RWPE2 (cell line): ENCODE data around the gene OR51M1.

Source experiments
- ATAC-seq: fragments of 200-7000 bp; cut with Tn5 transposase; 3 replicates; pipeline ENCODE4 v1.9.1; 2021; ENCODE audit warnings: low read depth
- DNase-seq: peaks from one replicate; pipeline ENCODE4 v3.0.0-alpha.2; 2020; ENCODE audit warnings: low spot score
- H3K27ac ChIP-seq: fragments of 450-650 bp; 2 replicates; pipeline ENCODE4 v1.5.1; 2017; ENCODE audit warnings: mild to moderate bottlenecking; ENCODE audit not compliant: poor library complexity, severe bottlenecking
- H3K27me3 ChIP-seq: fragments of 250-450 bp; sonication (Bioruptor Pico); 2 replicates; pipeline ENCODE4 v1.5.1; 2021; ENCODE audit warnings: mild to moderate bottlenecking, moderate library complexity; ENCODE audit not compliant: insufficient read depth, poor library complexity, severe bottlenecking
- H3K36me3 ChIP-seq: fragments of 250-450 bp; sonication (Bioruptor Pico); 2 replicates; pipeline ENCODE4 v1.5.1; 2020; ENCODE audit warnings: low read depth, mild to moderate bottlenecking, moderate library complexity
- H3K4me1 ChIP-seq: fragments of 250-450 bp; sonication (Bioruptor Pico); 2 replicates; pipeline ENCODE4 v1.5.1; 2021; ENCODE audit warnings: mild to moderate bottlenecking, moderate library complexity; ENCODE audit not compliant: insufficient read depth, poor library complexity, severe bottlenecking
- H3K4me3 ChIP-seq: fragments of 250-450 bp; sonication (Bioruptor Pico); 2 replicates; pipeline ENCODE4 v1.5.1; 2021; ENCODE audit warnings: mild to moderate bottlenecking, moderate library complexity; ENCODE audit not compliant: severe bottlenecking
- H3K9me3 ChIP-seq: fragments of 250-450 bp; sonication (Bioruptor Pico); 2 replicates; pipeline ENCODE4 v1.5.1; 2021; ENCODE audit warnings: mild to moderate bottlenecking, moderate library complexity; ENCODE audit not compliant: severe bottlenecking
- TF ChIP-seq, protein P1 (sequence below): fragments of 450-650 bp; IDR thresholded peaks from one replicate; pipeline ENCODE4 v1.5.1; 2017; ENCODE audit warnings: mild to moderate bottlenecking, moderate library complexity; ENCODE audit not compliant: poor library complexity, severe bottlenecking

OR51M1 gene

DNA sequence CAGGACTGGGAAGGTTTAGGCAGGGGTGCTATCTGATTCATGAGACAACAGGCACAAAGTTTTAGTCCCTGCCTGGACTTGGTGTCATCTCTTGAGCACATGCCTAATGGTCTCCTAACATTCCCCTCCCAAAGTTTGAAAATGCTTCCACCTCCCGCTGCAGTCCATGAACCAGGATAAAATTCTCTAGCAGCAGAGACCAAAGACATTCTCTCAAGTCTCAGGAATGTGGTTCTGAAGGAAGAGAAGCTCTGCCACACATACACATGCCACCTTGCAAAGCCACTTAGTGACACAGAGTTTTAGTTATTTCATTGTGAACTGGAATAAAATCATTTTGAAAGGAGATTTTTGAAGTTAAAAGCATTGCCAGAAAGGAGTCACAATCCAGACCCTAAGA is 16.8 kb upstream of the OR51M1 start:
- no peaks in the 10 kb centered on the region for H3K4me1 ChIP-seq
- H3K27me3 ChIP-seq, result peaks cover 6% of the 10 kb centered on the region
- ATAC-seq (no peak), DNase-seq (no peak)
- no peak overlapping the region for H3K27ac ChIP-seq
- TF ChIP-seq, protein P1, sequence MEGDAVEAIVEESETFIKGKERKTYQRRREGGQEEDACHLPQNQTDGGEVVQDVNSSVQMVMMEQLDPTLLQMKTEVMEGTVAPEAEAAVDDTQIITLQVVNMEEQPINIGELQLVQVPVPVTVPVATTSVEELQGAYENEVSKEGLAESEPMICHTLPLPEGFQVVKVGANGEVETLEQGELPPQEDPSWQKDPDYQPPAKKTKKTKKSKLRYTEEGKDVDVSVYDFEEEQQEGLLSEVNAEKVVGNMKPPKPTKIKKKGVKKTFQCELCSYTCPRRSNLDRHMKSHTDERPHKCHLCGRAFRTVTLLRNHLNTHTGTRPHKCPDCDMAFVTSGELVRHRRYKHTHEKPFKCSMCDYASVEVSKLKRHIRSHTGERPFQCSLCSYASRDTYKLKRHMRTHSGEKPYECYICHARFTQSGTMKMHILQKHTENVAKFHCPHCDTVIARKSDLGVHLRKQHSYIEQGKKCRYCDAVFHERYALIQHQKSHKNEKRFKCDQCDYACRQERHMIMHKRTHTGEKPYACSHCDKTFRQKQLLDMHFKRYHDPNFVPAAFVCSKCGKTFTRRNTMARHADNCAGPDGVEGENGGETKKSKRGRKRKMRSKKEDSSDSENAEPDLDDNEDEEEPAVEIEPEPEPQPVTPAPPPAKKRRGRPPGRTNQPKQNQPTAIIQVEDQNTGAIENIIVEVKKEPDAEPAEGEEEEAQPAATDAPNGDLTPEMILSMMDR, result no peak
- no peaks in the 10 kb centered on the region for H3K9me3 ChIP-seq
- no peak overlapping the region for H3K4me3 ChIP-seq
- H3K36me3 ChIP-seq, result no peaks in the 10 kb centered on the region

DNA sequence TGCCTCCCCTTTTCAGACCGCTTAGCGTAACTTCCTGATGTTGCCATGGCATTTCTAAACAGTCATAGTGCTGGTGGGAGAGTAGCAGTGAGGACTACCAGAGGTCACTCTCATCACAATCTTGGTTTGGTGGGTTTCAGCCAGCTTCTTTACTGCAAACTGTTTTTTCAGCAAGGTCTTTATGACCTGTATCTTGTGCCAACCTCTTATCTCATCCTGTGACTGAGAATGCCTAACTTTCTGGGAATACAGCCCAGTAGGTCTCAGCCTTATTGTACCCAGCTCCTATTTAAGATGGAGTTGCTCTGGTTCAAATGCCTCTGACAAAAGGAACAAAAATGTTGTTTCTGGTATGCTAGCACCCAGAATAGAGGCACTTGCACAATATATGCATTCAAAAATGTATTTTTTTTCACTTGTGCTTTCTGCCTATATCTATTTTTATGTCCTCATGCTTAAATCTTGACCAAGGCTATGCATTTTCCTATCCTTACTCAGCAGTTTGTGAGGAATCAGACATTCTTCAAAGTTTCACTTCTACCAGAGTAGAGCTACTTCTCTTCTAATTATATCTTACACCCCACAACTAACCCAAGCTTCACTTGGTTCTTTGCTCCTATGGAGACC is 16.1 kb upstream of the OR51M1 start:
- ATAC-seq (no peak), DNase-seq (no peak)
- Histone ChIP-seq H3K4me1 (no peaks in the 10 kb centered on the region), H3K4me3 (no peak overlapping the region), H3K9me3 (no peaks in the 10 kb centered on the region), H3K27ac (no peak overlapping the region), H3K27me3 (peaks cover 6% of the 10 kb centered on the region), H3K36me3 (no peaks in the 10 kb centered on the region)
- TF ChIP-seq, protein P1, result no peak

DNA sequence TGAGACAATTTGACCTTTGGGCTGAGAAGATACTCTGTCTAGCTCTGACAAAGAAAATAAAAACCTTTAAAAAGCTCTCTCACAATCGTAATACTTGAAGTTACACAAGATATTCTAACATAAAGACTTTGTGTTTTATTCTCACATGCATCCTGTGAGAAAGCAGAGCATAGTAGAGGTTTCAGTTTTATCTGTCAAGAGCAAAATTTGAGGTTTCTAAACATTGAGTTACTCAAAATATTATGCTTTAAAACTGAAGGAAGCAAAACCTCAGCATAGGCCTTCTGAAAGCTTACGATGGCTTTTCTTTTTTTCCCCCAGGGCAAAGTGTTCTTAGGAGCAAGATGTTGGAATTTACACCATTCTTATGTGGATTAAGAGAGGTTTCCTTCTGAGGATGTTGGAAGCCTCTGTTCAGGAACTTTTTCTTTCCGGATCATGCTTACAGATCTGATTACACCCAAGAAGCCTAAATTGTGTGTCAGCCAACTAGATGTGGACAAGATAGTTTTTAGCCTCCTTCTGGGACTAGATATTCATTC is 15.0 kb upstream of the OR51M1 start:
- Histone ChIP-seq H3K36me3 (no peaks in the 10 kb centered on the region), H3K4me3 (no peak overlapping the region), H3K27ac (no peak overlapping the region), H3K4me1 (no peaks in the 10 kb centered on the region), H3K27me3 (peaks cover 6% of the 10 kb centered on the region), H3K9me3 (no peaks in the 10 kb centered on the region)
- no peak for DNase-seq
- TF ChIP-seq, protein P1, result no peak
- no peak for ATAC-seq

DNA sequence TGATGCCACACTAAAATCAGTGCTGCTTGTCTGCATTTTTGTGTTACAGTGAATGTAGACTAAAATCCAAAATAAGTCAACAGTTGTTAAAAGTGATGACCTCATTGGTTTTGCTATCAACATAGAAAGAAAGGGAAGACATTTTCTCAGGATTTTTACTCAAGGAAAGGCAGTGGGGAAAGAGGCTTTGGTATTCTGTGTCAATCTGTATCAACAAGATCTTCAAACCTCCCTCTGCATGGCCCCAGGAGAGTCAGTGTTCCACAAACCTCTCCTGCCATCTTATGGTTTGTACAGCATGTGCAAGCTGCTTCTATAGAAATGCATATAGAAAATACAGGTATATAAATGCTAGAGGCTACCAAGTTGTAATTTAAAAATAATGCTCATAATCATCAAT is 13.8 kb upstream of the OR51M1 start:
- Histone ChIP-seq H3K9me3 (no peaks in the 10 kb centered on the region), H3K4me1 (no peaks in the 10 kb centered on the region), H3K27ac (no peak overlapping the region), H3K4me3 (no peak overlapping the region), H3K36me3 (no peaks in the 10 kb centered on the region), H3K27me3 (peaks cover 6% of the 10 kb centered on the region)
- no peak for DNase-seq
- no peak for ATAC-seq
- TF ChIP-seq, protein P1, result peak; percentile 32

DNA sequence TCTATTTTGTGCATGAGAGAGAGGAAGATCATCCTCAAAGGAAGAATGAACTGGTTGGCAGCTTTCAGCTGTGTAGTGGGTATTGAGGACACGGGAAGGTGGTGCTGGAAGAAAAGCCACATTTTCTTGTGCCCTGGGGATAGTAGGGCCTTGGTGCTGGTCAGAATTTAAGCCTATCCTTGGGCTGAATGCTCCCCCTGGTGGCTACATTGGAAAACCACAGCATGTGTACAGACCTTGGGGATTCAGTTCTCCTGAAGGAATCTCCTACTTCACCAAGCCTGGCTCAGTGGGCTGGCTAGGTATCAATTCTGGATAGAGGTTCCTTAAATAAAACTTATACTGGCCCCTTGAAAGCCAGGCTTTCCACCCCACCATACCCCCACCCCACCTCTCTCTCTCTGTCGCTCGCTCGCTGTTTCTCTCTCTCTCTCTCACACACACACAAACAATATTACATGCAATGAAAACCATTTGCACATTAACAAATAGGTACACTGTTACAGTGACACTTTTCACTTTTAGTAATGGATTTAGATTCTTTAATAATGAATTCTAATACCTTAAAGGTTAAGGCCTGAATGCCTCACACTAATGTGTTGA is 2.8 kb upstream of the OR51M1 start:
- TF ChIP-seq, protein P1, result peak; percentile 76
- DNase-seq, result no peak
- Histone ChIP-seq H3K9me3 (no peaks in the 10 kb centered on the region), H3K4me1 (no peaks in the 10 kb centered on the region), H3K27ac (no peak overlapping the region), H3K36me3 (no peaks in the 10 kb centered on the region), H3K4me3 (no peak overlapping the region), H3K27me3 (no peaks in the 10 kb centered on the region)
- ATAC-seq, result peak; percentile 86
